HG03280 (cell line): ENCODE measurements around the gene VLDLR.
A peak's percentile ranks its signal among the peaks of the same experiment; 100 is the strongest.

Source experiments
- ATAC-seq: cut with Tn5 transposase; IDR thresholded peaks from one replicate; pipeline ENCODE4 v1.9.1; 2021; ENCODE audit warnings: mild to moderate bottlenecking, moderate library complexity; ENCODE audit not compliant: unreplicated experiment

Gene VLDLR

DNA sequence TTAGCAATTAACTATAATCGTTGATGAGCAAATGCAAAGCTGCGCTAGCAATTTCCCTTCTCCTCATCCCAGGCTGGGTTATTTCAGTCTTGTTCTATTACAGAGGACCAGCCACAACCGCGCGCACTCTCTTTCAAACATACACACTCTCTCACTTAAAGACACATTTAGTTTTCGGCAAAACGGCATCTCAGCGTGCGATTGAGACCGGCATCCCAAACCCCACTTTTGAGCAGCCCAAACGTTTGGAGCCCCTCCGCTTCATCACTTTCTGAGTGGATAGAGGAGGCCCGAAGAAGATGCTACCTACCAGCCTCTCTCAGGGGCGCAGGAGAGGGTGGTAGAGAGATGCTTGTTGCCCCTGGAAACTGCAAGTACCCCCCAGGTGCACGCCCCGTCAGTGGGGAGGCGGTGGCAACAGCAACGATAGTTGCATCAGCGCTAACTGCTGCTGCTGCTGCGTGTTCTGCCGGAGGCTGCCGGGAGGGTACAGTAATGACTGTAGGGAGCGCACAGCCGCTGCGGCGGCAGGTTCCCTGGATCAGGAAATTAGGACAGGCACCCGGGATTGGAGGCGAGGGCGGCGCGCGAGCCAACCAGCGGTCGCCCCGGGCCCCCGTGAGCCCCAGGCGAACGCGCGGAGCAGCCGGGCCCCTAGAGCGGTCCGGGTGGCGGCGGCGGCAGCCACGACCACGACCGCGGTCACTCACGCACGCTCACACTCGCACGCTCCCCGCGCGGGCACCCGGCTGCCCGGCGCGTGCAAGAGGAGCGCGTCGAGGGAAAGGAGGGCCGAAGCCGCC, 467 bp upstream of the VLDLR start:
- peak; percentile 38 for ATAC-seq

DNA sequence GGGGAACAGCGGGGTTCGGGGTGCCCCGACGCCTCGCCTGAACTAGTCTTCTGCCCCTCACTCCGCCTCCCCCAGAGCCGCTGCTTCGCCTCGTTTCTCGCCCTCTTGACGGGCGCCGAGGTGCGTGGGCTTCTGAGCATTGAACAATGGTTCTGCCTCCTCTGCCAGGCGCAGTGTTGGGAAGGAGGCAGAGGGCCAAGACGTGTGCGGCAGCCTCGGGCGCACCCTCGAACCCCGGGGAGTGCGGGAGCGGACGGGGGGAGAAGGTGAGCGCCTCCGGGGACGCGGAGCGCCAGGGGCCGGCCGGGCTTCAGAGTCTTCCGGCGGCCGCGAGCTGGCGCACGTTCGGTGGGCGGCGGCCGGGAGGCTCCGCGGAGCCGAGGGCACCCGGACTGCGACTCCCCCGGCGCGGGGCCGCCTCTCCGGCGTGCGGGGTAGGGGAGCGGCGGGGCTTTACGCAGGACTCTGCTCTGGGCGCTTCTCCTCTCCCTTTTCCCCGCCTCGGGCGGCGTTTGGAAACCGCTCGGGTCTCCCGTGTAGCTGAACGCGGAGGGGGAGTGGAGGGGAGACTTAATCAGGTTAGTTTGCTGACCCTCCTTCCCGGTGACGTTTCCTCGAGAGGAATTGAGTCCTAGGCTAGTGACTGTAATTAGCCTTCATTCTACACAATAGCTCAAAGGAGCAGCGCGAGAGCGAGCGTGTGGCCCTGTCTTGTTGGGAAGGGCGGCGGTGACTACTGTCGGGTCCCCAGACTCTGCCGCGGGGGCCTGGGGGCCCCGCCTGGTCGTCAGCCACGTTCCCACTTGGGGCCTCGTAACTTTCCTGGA, 1.1 kb downstream of the VLDLR start:
- ATAC-seq = peak; percentile 28

- no peak for ATAC-seq
Measured at GRCh38 chr9:2623288-2624050, 1.9 kb downstream of the VLDLR start.

- ATAC-seq = no peak
Measured at GRCh38 chr9:2624051-2624682, 2.6 kb downstream of the VLDLR start.

DNA sequence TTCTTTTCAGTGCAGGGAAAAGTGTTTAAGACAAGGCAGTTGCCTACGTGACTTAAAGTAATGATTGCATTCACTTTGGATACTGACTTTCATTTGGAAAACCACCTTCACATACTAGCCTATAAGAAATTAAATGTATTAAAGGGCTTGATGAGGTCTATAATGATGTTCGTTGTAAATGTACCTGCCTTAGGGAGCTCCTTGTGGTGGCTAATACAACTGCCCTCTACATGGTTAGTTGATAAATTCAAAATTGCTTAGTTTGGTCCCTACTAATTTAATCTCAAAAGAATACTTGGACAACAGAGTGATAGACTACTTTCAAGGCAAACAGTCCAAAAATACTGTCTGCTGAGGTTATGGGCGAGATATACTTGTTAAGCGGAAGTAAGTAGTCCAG, 3.8 kb downstream of the VLDLR start:
- ATAC-seq = no peak

DNA sequence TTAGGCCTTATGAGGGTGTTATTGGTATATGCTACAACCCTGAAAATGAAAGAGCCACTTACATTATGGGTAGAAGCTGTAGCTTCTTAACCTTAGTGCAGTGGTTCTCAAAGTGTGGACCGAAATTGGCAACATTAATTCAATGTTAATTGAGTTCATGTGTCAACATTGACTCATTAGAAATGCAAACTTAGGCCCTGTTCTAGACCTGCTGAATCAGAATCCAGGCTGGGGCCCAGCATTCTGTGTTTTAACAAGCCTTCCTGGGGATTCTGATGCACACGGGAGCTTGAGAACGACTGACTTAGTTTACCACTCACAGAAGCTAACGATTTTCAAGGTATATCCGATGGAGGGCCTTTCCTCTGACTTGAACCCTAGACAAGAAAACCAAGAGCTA, 7.3 kb downstream of the VLDLR start:
- ATAC-seq = no peak

GRCh38 chr9:2630158-2630557, 8.6 kb downstream of the VLDLR start:
- ATAC-seq = no peak

DNA sequence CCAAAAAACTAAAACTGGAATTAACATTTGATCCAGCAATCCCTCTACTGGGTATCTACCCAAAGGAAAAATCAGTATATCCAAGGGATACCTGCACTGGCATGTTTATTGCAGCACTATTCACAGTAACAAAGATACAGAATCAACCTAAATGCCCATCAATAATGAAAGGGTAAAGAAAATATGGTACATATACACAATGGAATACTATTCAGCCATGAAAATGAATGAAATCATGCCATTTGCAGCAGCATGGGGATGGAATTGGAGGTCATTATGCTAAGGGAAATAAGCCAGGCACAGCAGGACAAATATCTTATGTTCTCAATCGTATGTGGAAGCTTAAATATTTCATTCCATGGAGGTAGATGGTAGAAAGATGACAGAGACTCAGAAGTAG, 9.7 kb downstream of the VLDLR start:
- ATAC-seq = no peak

DNA sequence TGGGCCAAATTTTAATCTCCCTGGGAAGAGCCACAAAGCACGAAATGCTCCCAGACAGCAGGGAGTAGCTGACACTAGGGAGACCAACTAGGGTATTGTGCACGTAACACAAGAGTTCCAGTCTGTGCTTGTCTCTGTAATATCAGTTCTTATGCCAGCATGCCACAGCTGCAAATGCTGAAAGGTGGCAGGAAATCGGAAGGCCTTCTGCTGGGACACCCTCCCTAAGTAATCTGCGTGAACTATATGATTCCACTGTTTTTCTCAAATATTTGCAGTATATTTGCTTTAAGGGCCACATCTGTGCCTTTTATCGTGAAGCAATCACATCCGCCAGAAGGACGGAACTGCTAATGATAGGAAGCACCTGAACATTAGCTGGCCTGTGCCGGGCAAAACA, 12.6 kb downstream of the VLDLR start:
- ATAC-seq = no peak

DNA sequence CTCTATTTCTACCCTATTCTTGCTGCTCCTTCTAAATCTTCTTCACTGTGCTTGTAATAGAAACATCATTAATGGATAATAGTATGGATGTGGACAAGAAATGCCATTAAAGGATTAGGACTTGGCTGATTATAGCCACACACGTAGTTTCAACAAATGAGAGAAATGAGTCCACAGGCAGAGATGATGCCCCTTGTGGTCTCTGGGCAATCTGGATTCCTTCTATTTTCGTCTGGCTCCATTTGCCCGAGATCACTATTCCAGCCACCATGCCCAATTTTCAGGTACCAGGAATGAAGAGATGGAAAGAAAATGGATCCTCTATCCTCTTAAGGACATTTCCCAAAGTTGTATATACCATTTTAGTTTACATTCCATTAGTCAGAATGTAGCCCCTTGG, 13.2 kb downstream of the VLDLR start:
- ATAC-seq = no peak

GRCh38 chr9:2635922-2636321, 14.3 kb downstream of the VLDLR start:
- ATAC-seq = no peak

- ATAC-seq = no peak
Measured at GRCh38 chr9:2637390-2637789, 15.8 kb downstream of the VLDLR start.

DNA sequence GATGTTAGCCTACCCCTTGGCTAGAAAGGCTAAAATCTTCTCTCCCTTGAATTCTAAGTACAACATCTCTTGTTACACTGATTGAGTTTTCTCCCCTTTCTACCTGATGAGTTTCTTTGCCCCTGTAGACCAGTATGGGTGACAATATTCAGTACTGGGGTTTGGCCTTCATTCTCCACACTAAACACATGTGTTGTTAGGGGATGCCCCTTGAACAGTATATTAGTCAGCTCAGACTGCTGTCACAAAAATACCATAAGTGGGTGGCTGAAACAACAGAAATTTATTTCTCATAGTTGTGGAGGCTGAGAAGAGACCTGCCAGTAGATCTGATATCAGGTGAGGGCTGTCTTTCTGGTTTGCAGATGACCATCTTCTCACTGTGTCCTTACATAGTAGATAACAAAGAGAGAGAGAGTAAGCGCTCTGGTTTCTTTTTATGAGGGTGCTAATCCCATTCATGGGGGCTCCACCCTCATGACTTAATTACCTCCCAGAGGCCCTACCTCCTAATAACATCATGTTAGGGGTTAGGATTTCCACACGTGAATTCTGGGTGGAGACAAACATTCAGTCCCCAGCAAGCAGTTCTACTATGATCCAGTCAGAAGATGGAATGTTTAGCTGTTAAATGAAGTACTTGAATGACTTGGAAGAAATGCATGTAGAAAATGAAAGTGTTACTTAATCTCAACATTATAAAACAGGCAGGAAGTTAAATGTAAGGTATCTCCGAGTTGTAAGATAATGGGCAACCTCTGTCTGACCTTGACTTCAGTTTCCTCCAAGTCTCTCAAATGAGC, 17.5 kb downstream of the VLDLR start:
- ATAC-seq = peak; percentile 68

DNA sequence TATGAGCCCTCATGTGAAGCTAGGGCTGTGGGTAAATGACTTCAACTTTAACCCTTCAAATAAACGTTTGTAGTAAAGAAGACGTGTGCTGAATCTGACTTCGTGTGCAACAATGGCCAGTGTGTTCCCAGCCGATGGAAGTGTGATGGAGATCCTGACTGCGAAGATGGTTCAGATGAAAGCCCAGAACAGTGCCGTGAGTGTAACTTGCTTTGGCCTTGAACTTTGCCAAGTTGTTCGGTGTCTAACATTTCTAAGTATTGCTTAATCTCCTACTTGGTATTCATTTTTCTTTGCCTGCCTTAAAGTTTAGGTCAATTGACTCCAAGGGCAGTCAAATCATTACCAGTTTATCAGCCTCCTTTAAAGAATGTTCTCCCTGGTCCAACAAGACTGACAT, 18.2 kb downstream of the VLDLR start:
- no peak for ATAC-seq

- ATAC-seq = no peak
Measured at GRCh38 chr9:2640570-2640969, 19.0 kb downstream of the VLDLR start.

GRCh38 chr9:2641033-2641432, 19.4 kb downstream of the VLDLR start:
- ATAC-seq = no peak

DNA sequence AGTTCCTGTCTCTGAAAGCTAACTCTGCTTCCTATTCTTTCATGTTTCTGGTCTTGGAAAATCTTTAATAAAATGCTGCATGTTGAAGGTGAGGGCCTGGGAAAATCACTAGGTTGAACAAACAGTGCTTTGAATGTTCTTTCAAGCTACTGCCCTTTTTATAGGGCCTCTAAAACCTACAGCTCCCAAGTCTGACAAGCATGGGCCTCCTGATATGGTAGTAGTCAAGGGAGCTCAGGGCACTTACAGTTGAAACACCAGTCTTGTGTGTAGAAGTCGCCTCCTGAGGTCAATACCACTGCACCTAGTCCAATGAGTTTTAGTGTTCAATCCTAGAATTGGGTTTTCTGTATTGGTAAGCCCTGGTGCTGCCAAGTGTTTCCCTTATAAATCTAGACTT, 20.5 kb downstream of the VLDLR start:
- ATAC-seq = no peak

- peak; percentile 59 for ATAC-seq
Measured at GRCh38 chr9:2645569-2645968, 24.0 kb downstream of the VLDLR start.

- ATAC-seq = peak; percentile 51
Measured at GRCh38 chr9:2655411-2655901, 33.9 kb downstream of the VLDLR start.

GRCh38 chr9:2657427-2657826, 35.8 kb downstream of the VLDLR start:
- ATAC-seq = no peak
